Posterior cingulate gyrus (tissue), 11 donors: ENCODE data around the gene MESP1.
"Not testable (repeated sequence)": the region's sequence is repeated elsewhere in the genome, so short reads cannot be mapped to it uniquely, and the experiment has no call there.

ENCODE experiments used
- DNase-seq, 10 donors: peaks; one replicate each; pipeline versions ENCODE4 v3.0.0 to v3.0.0-alpha.2; 2020 to 2021; ENCODE audit warnings: mixed read lengths in 3 of 10
- intact Hi-C: fragments of 100-400 bp; cut with DNase I; formaldehyde crosslinking; loops from one replicate; pipeline ENCODE4 v1.15.1; 2023

Gene MESP1

DNA sequence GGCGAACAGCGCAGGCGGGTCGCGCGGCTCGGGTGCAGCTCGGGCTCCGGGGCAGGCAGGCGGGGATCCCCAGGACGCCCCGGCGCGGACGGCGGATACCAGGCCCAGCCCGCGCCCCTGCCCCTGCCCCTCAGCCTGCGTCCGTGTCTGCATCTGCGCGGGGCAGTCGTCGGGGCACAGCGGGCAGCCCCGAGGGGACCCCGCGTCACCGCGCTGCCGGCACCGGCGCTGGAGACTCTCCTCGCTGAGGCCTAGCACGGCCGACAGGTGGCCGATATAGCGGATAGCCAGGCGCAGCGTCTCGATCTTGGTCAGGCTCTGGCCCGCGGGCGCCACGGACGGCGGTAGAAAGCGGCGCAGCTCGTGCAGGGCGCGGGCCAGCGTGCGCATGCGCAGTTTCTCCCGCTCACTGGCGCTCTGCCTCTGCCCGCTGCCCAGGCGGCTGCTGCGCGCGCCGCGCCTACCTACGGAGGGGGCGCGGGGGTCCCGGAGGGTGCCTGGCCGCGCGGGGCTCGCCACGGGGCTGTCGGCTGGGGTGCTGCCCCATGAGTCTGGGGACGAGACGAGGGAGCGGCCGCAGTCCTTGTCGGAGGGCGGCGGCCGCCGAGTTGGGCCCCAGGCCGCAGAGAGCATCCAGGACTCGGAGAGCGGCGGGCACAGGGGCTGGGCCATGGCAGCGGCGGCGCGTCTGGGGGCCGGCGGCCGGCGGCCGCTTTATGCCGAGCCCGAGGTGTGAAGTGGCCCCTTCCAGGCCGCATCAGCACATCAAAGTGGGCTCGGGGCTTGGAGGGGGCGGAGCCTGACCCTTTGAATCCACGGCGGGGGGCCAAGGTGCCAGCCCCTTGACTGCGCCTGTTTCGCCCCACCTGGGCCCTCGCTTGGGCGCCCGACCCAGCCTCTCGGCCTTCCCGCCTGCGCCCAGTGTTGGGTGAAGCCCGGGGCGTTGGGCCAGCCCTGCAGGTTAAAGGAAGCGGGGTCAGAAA is at the start of gene MESP1:
TSS of gene MESP1 (minus strand) at position 690 of the 983 bp plus-strand sequence. CDS start at position 672, 18 bp downstream.
- intact Hi-C loops, result no loop called here
- peak; percentile 82 to 98 (median 88) for DNase-seq

- DNase-seq, result peak in 2 of 10 donors; percentile 3 to 31
- intact Hi-C loops, result no loop called here
Measured at GRCh38 chr15:89799918-89800498, 49.0 kb upstream of the MESP1 start.

GRCh38 chr15:89799011-89799911 is 48.2 kb upstream of the MESP1 start:
- intact Hi-C loops, result no loop called here
- peak in 3 of 10 donors; percentile 5 to 70 (median 64) for DNase-seq

- intact Hi-C loops, result no loop called here
Measured at GRCh38 chr15:89797678-89798201, 46.7 kb upstream of the MESP1 start.

DNA sequence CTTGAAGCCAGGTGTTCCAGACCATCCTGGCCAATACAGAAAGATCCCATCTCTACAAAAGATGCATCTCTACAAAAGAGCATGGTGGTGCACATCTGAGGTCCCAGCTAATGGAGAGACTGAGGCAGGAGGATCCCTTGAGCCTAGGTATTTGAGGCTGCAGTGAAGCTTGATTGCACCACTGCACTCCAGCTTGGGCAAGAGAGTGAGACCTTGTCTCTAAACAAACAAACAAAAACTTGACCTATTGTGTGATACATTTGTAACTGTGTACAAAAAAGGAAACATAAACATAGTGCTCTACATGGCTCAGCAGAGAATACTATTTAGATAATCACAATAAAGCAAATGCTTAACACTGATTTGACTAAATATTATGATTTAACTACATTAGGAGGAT is 44.9 kb upstream of the MESP1 start:
- no peak for DNase-seq
- intact Hi-C loops, result no loop called here

More at GRCh38 chr15:89797678-89798201, 46.7 kb upstream of the MESP1 start:
- DNase-seq, result peak in 1 of 10 donors; percentile 14

DNA sequence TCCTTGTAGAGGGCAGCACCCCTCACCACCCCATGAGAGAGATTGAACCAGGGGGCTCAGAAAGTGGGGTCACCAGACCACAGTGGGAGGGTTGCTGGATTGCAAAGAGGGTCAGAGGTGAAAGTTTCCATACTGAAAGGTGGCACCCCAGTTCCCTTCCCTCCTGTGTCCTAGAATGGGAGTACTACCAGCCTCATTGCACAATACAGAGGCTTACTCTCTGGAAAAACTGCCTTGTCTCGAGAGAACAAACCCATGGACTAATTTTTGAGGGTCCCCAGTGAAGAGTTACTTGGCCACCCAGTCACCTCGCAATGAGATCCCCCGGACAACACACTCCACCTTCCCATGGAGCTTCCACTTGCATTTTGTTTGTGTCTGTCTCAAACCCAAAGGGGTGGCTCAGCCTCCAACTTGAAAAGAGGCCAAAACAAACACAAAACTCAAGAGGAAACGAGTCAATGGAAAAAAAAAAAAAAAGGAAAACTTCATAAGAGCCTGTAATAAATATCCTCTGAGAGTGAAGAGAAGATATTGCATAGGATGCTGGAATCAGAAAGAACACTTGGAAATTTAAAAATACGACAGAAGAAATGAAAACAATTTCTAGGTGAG is 43.7 kb upstream of the MESP1 start:
- peak in 2 of 10 donors; percentile 20 to 21 for DNase-seq
- intact Hi-C loops, result no loop called here

DNA sequence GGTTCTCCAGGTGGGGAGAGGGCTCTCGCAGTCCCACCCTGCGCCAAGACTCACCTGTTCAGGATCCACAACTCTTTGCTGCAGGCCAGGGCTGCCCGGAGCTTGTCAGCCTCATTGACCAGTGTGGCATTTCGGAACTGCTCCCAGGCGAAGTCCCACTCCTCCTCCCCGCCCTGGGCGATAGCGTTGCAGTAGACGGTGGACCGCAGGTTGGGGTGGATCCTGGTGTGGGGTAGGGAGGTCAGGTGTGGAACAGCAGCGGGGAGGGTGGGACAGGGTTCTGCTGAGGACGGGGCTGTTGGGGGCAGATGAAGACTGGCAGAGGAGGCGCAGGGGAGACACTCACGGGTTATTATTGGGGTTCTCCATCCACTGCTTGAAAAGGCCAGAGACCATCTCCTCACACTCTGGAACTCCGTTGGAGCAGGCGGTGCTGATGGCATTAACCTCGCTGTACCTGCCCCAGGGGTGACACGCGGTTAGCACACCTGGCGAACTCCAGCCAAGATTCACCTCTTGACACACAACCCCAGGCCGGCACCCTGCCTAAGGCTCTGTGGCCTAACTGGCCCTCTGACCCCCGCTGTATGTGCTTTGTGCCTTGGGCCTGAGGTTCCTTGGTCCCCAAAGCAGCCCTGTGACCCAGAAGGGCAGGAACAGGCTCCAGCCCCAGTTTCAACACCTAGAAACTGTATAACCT is 41.2 kb upstream of the MESP1 start:
- intact Hi-C loops, result no loop called here
- peak in 3 of 10 donors; percentile 40 to 65 (median 41) for DNase-seq

GRCh38 chr15:89790661-89791060 is 39.6 kb upstream of the MESP1 start:
- peak in 3 of 10 donors; percentile 32 to 46 (median 44) for DNase-seq

GRCh38 chr15:89790206-89790605 is 39.2 kb upstream of the MESP1 start:
- DNase-seq, result peak in 2 of 10 donors; percentile 40 to 62
- intact Hi-C loops, result no loop called here

More at GRCh38 chr15:89790661-89791060, 39.6 kb upstream of the MESP1 start:
- intact Hi-C loops, result no loop called here

DNA sequence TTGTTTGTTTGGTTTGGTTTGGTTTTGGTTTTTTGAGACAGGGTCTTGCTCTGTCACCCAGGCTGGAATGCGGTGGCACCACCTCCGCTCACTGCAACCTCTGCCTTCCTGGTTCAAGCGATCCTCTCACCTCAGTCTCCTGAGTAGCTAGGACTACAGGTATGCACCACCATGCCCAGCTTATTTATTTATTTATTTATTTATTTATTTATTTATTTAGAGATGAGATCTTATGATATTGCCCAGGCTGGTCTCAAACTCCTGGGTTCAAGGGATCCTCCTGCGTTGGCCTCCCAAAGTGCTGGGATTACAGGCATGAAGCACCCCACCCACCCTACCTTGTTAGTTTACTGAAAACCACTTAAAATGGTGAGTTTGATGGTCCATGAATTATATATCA is 37.5 kb upstream of the MESP1 start:
- peak in 1 of 10 donors; percentile 20 for DNase-seq
- intact Hi-C loops, result not testable (repeated sequence)

GRCh38 chr15:89787944-89788343 is 36.9 kb upstream of the MESP1 start:
- DNase-seq, result no peak
- intact Hi-C loops, result no loop called here

DNA sequence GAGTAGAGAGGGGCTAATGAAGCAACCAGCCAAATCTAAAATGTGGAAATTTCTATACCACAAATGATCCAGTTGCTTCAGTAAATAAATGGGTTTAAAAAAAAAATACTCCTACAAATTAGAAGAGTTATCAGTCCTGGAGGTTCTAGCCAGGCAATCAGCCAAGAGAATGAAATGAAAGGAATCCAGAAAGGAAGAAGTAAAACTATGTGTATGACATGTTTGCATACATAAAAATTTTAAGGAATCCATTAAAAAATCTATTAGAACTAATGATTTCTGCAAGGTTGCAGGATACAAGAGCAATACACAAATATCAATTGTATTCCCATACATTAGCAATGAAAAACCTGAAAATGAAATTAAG is 34.7 kb upstream of the MESP1 start:
- DNase-seq, result no peak
- intact Hi-C loops, result no loop called here

- intact Hi-C loops, result no loop called here
- DNase-seq, result peak in 3 of 10 donors; percentile 42 to 78 (median 57)
Measured at GRCh38 chr15:89785064-89785773, 34.2 kb upstream of the MESP1 start.

- DNase-seq, result peak in 2 of 10 donors; percentile 42 to 44
- intact Hi-C loops, result no loop called here
Measured at GRCh38 chr15:89784686-89784960, 33.6 kb upstream of the MESP1 start.

GRCh38 chr15:89783861-89784685 is 33.0 kb upstream of the MESP1 start:
- intact Hi-C loops, result no loop called here
- DNase-seq, result peak in 3 of 10 donors; percentile 31 to 65 (median 49)

DNA sequence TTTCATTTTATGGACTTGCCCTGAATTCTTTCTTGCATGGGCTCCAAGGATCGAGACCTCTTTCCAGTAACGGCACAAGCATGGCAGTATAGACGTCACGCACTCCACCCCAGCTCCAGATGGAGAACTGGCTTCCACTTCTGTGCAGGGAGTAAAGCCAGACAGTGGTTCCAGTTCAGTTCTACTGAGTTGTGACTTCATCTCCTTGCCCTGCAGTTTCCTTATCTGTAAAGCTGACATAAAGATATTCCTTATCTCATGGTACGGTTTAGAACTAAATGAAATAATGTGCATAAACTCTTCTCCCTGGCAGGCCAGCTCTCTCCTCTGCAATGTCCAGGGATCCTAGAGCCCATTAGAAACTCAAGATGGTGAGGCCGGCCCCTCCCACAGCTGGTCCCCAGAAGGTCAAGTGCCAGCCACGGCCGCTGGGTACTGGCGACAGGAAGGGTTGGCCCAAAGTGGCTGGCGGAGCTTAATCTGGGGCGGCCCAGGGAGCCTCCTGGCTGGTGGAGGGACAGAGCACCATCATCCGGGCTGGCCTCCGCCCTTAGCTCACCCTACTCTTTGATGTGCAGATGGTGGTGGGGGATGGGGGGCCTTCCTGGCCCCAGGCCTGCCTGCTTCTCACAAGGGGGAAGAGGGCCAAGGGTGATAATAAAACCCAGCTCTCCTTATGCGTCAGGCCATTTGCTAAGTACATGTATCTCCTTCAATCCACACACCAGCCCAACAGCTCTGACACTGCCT is 32.2 kb upstream of the MESP1 start:
- intact Hi-C loops, result no loop called here
- peak in 3 of 10 donors; percentile 32 to 53 (median 35) for DNase-seq

GRCh38 chr15:89782619-89782950 is 31.5 kb upstream of the MESP1 start:
- intact Hi-C loops, result not testable (repeated sequence)
- DNase-seq, result peak in 2 of 10 donors; percentile 7 to 59
